H9 (cell line): ENCODE data around the gene KCNQ2. TPM values are rescaled to one million over a fixed set of nuclear protein-coding genes. Genes with fewer than 3 reads are reported as not detected.

Experiments used
- DNase-seq: peaks from one replicate; pipeline ENCODE4 v3.0.0-alpha.2; 2017
- H2AFZ ChIP-seq: one replicate; pipeline ENCODE4 v1.6.1; 2013; ENCODE audit warnings: mild to moderate bottlenecking, low read length, control low read depth, moderate library complexity
- H2AK5ac ChIP-seq: 2 replicates; pipeline ENCODE4 v1.6.1; 2013; ENCODE audit warnings: low read length, control low read depth, mixed read lengths; ENCODE audit not compliant: insufficient read length
- H2BK120ac ChIP-seq: one replicate; pipeline ENCODE4 v1.6.1; 2013; ENCODE audit warnings: low read depth, mild to moderate bottlenecking, low read length, control low read depth, inconsistent platforms; ENCODE audit not compliant: poor library complexity, severe bottlenecking
- H2BK12ac ChIP-seq: 2 replicates; pipeline ENCODE4 v1.6.1; 2013; ENCODE audit warnings: low read length, control low read depth, mixed read lengths, low read depth; ENCODE audit not compliant: insufficient read length
- H2BK15ac ChIP-seq: 2 replicates; pipeline ENCODE4 v1.6.1; 2013; ENCODE audit warnings: low read depth, low read length, control low read depth
- H2BK20ac ChIP-seq: one replicate; pipeline ENCODE4 v1.6.1; 2013; ENCODE audit warnings: low read depth, mild to moderate bottlenecking, low read length, control low read depth, inconsistent platforms; ENCODE audit not compliant: poor library complexity, severe bottlenecking
- H2BK5ac ChIP-seq: 2 replicates; pipeline ENCODE4 v1.6.1; 2013; ENCODE audit warnings: low read length, control low read depth, mixed read lengths; ENCODE audit not compliant: insufficient read length
- H3K14ac ChIP-seq: 2 replicates; pipeline ENCODE4 v1.6.1; 2013; ENCODE audit warnings: low read length, control low read depth; ENCODE audit not compliant: insufficient read depth
- H3K18ac ChIP-seq: 2 replicates; pipeline ENCODE4 v1.6.1; 2013; ENCODE audit warnings: low read depth, mild to moderate bottlenecking, mixed read lengths, low read length, control low read depth; ENCODE audit not compliant: insufficient read length
- H3K23ac ChIP-seq: 2 replicates; pipeline ENCODE4 v1.6.1; 2013; ENCODE audit warnings: low read length, control low read depth, mixed read lengths, low read depth; ENCODE audit not compliant: insufficient read length
- H3K23me2 ChIP-seq: 2 replicates; pipeline ENCODE4 v1.6.1; 2013; ENCODE audit warnings: low read depth, mild to moderate bottlenecking, mixed read lengths, low read length, control low read depth; ENCODE audit not compliant: insufficient read length, poor library complexity, severe bottlenecking
- H3K27ac ChIP-seq: 2 replicates; pipeline ENCODE4 v1.5.1; 2013; ENCODE audit warnings: low read length, control low read depth, mixed read lengths, low read depth; ENCODE audit not compliant: insufficient read length
- H3K27me3 ChIP-seq: 2 replicates; pipeline ENCODE4 v1.6.1; 2013; ENCODE audit warnings: low read length, control low read depth, inconsistent platforms; ENCODE audit not compliant: insufficient read depth
- H3K4ac ChIP-seq: 2 replicates; pipeline ENCODE4 v1.6.1; 2013; ENCODE audit warnings: low read depth, mild to moderate bottlenecking, control low read depth, inconsistent platforms, low read length, moderate library complexity
- H3K4me1 ChIP-seq: 2 replicates; pipeline ENCODE4 v1.6.1; 2013; ENCODE audit warnings: low read length, control low read depth, inconsistent platforms; ENCODE audit not compliant: insufficient read depth
- H3K4me2 ChIP-seq: 2 replicates; pipeline ENCODE4 v1.6.1; 2013; ENCODE audit warnings: low read length, control low read depth, mixed read lengths; ENCODE audit not compliant: insufficient read length, insufficient read depth
- H3K56ac ChIP-seq: 2 replicates; pipeline ENCODE4 v1.6.1; 2013; ENCODE audit warnings: low read depth, mild to moderate bottlenecking, mixed read lengths, low read length, control low read depth; ENCODE audit not compliant: insufficient read length
- H3K79me1 ChIP-seq: 2 replicates; pipeline ENCODE4 v1.6.1; 2013; ENCODE audit warnings: low read depth, mild to moderate bottlenecking, moderate library complexity, low read length, control low read depth, inconsistent platforms; ENCODE audit not compliant: insufficient read depth, poor library complexity, severe bottlenecking
- H3K79me2 ChIP-seq: 2 replicates; pipeline ENCODE4 v1.6.1; 2013; ENCODE audit warnings: low read length, control low read depth, inconsistent platforms; ENCODE audit not compliant: insufficient read depth
- H3K9ac ChIP-seq: 2 replicates; pipeline ENCODE4 v1.6.1; 2013; ENCODE audit warnings: low read length, control low read depth, mixed read lengths; ENCODE audit not compliant: insufficient read length; ENCODE audit errors: extremely low read depth
- H3K9me3 ChIP-seq: one replicate; pipeline ENCODE4 v1.6.1; 2013; ENCODE audit warnings: low read depth, low read length, inconsistent platforms; ENCODE audit not compliant: control insufficient read depth
- H3T11ph ChIP-seq: one replicate; pipeline ENCODE4 v1.6.1; 2013; ENCODE audit warnings: mild to moderate bottlenecking, low read length, control low read depth, inconsistent platforms
- H4K20me1 ChIP-seq: one replicate; pipeline ENCODE4 v1.6.1; 2013; ENCODE audit not compliant: control insufficient read depth, insufficient read length, insufficient read depth
- H4K5ac ChIP-seq: 2 replicates; pipeline ENCODE4 v1.6.1; 2013; ENCODE audit warnings: low read depth, mild to moderate bottlenecking, mixed read lengths, low read length, control low read depth; ENCODE audit not compliant: insufficient read length
- H4K8ac ChIP-seq: replicated peaks from 2 replicates; pipeline ENCODE4 v1.6.1; 2013; ENCODE audit warnings: low read length, control low read depth, mixed read lengths, low read depth; ENCODE audit not compliant: insufficient read length
- H4K91ac ChIP-seq: 2 replicates; pipeline ENCODE4 v1.6.1; 2013; ENCODE audit warnings: low read depth, mild to moderate bottlenecking, moderate library complexity, mixed read lengths, low read length, control low read depth; ENCODE audit not compliant: insufficient read length
- H3K27ac Mint-ChIP-seq, 3 experiments: 2 replicates in 2 of 3; 3 replicates in 1 of 3; pipeline ENCODE4 v1.8.0; 2020 to 2021; ENCODE audit warnings: mixed read lengths in 3 of 3, mild to moderate bottlenecking in 1 of 3, moderate library complexity in 1 of 3
- H3K27me3 Mint-ChIP-seq: 2 replicates; pipeline ENCODE4 v1.8.0; 2021; ENCODE audit warnings: low read depth, mild to moderate bottlenecking, moderate library complexity, mixed read lengths
- H3K36me3 Mint-ChIP-seq, 3 experiments: 2 replicates in 2 of 3; 3 replicates in 1 of 3; pipeline ENCODE4 v1.8.0; 2020 to 2021; ENCODE audit warnings: low read depth in 3 of 3, mixed read lengths in 3 of 3; ENCODE audit not compliant: insufficient read depth in 1 of 3
- H3K4me1 Mint-ChIP-seq, 2 experiments: 2 replicates each; pipeline ENCODE4 v1.8.0; 2020; ENCODE audit warnings: mixed read lengths in 2 of 2
- H3K4me3 Mint-ChIP-seq, 2 experiments: 2 replicates in 1 of 2; 3 replicates in 1 of 2; pipeline ENCODE4 v1.8.0; 2020 to 2021; ENCODE audit warnings: mild to moderate bottlenecking in 2 of 2, mixed read lengths in 2 of 2, moderate library complexity in 1 of 2
- H3K9me3 Mint-ChIP-seq, 2 experiments: 2 replicates in 1 of 2; 3 replicates in 1 of 2; pipeline ENCODE4 v1.8.0; 2020; ENCODE audit warnings: mild to moderate bottlenecking in 2 of 2, mixed read lengths in 2 of 2, moderate library complexity in 1 of 2
- WGBS: extraction: QIAGEN DNeasy Blood & Tissue Kit; methylation state at CpG from one replicate; pipeline ENCODE4 v1.1.7; 2013; ENCODE audit warnings: missing lambda C conversion rate, low lambda C conversion rate, mixed read lengths; ENCODE audit not compliant: insufficient read length; ENCODE audit errors: extremely low coverage; 5-methylcytosine and 5-hydroxymethylcytosine counted together
- total RNA-seq: library from RNA; stranded (reverse); gene quantifications from 2 replicates; pipeline ENCODE4 v1.2.1, GENCODE V29; 2021
- TF ChIP-seq, protein P1 (sequence below): fragments of 200-600 bp; sonication (generic); conservative IDR thresholded peaks from 3 replicates; pipeline ENCODE4 v1.8.0; 2021; ENCODE audit warnings: antibody characterized with exemption, mild to moderate bottlenecking

The KCNQ2 gene
- total RNA-seq, 1 experiment from 2014 or later = 69.2 TPM

DNA sequence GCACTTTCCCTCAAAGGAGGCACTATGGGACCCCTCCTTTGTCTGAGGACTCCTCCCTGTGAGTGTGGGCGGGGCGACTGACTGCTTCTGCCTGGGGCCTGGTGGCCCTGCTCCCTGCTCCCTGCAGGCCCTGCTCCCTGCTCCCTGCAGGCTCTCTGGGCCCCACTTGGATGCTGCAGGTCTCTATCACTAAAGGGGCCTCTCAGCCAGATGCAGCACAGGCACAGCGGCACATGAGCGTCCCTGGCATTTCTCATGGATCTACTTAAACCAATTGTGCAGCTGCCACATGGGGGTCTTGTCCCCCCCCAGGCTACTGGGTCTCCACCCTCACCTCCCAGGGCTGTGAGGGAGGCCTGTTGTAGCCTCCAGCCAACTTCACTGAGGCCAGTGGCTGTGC is 18.6 kb upstream of the KCNQ2 start:
- Histone ChIP-seq H3K4ac (no peak overlapping the region), H3K23ac (no peak overlapping the region), H3K23me2 (no peaks in the 10 kb centered on the region), H2BK5ac (no peak overlapping the region), H3K4me2 (no peak overlapping the region), H3K79me2 (no peaks in the 10 kb centered on the region), H3K27ac (no peak overlapping the region), H2AFZ (no peak overlapping the region), H2AK5ac (no peak overlapping the region), H3K4me1 (no peaks in the 10 kb centered on the region), H4K20me1 (no peaks in the 10 kb centered on the region), H3K9me3 (no peaks in the 10 kb centered on the region), H3K14ac (no peak overlapping the region), H3K79me1 (no peaks in the 10 kb centered on the region), H4K5ac (no peak overlapping the region), H4K8ac (no peak overlapping the region), H2BK120ac (no peak overlapping the region), H4K91ac (no peak overlapping the region), H3K27me3 (no peaks in the 10 kb centered on the region; the same call in 1 of the 2 replicates), H3K9ac (no peak overlapping the region), H2BK15ac (no peak overlapping the region), H3K18ac (no peak overlapping the region), H3T11ph (no peak overlapping the region), H2BK12ac (no peak overlapping the region), H2BK20ac (no peak overlapping the region), H3K56ac (no peak overlapping the region)
- Mint-ChIP-seq H3K9me3 (peaks cover 3 to 14% of the 10 kb centered on the region in 2 experiments; a peak in 4 of 5 replicates), H3K4me1 (peaks cover 0 to 3% of the 10 kb centered on the region in 2 experiments; a peak in 2 of 4 replicates), H3K27me3 (peaks cover 46% of the 10 kb centered on the region), H3K27ac (no peak overlapping the region), H3K36me3 (peaks cover 15 to 27% (median 17%) of the 10 kb centered on the region in 3 experiments), H3K4me3 (no peak overlapping the region)
- WGBS = no CpG with 5 or more reads among the region's 4 CpGs
- TF ChIP-seq, protein P1, sequence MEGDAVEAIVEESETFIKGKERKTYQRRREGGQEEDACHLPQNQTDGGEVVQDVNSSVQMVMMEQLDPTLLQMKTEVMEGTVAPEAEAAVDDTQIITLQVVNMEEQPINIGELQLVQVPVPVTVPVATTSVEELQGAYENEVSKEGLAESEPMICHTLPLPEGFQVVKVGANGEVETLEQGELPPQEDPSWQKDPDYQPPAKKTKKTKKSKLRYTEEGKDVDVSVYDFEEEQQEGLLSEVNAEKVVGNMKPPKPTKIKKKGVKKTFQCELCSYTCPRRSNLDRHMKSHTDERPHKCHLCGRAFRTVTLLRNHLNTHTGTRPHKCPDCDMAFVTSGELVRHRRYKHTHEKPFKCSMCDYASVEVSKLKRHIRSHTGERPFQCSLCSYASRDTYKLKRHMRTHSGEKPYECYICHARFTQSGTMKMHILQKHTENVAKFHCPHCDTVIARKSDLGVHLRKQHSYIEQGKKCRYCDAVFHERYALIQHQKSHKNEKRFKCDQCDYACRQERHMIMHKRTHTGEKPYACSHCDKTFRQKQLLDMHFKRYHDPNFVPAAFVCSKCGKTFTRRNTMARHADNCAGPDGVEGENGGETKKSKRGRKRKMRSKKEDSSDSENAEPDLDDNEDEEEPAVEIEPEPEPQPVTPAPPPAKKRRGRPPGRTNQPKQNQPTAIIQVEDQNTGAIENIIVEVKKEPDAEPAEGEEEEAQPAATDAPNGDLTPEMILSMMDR = no peak
- no peak for DNase-seq
